Thyroid gland (tissue), 4 donors: Measurements from ENCODE around the gene SKI. TPM values are rescaled to one million over a fixed set of nuclear protein-coding genes. Genes with fewer than 3 reads are reported as not detected.
A peak's percentile ranks its signal among the peaks of the same experiment; 100 is the strongest.

Experiments used
- DNase-seq, 2 donors: peaks; one replicate each; pipeline ENCODE4 v3.0.0-alpha.2; 2019
- H3K27ac ChIP-seq, 3 donors: fragments of 200-600 bp; sonication (generic); 1 replicate in 2 of 3; 2 replicates in 1 of 3; pipeline ENCODE4 v1.5.1; 2016 to 2019; ENCODE audit warnings: mild to moderate bottlenecking in 1 of 3, moderate library complexity in 1 of 3
- H3K27me3 ChIP-seq: fragments of 200-600 bp; sonication (generic); one replicate; pipeline ENCODE4 v1.5.1; 2019
- H3K36me3 ChIP-seq, 2 donors: fragments of 200-600 bp; sonication (generic); one replicate each; pipeline ENCODE4 v1.5.1; 2016 to 2019
- H3K4me1 ChIP-seq, 2 donors: fragments of 200-600 bp; sonication (generic); one replicate each; pipeline ENCODE4 v1.5.1; 2017 to 2019
- H3K4me3 ChIP-seq, 3 donors: fragments of 200-600 bp; sonication (generic); replicated peaks in 1 of 3; 1 replicate in 2 of 3; 2 replicates in 1 of 3; pipeline ENCODE4 v1.5.1; 2016; ENCODE audit warnings: mild to moderate bottlenecking in 1 of 3
- H3K9me3 ChIP-seq: fragments of 200-600 bp; sonication (generic); one replicate; pipeline ENCODE4 v1.5.1; 2017
- CTCF ChIP-seq, 6 experiments: fragments of 200-600 bp in 3 of 6; fragments of 450-650 bp in 3 of 6; sonication (generic) in 3 of 6; IDR thresholded peaks; one replicate each; pipeline ENCODE4 v1.5.1; 2016 to 2019; ENCODE audit warnings: antibody characterized with exemption in 6 of 6, mild to moderate bottlenecking in 2 of 6, inconsistent platforms in 1 of 6, moderate library complexity in 1 of 6
- POLR2A ChIP-seq, 2 donors: fragments of 450-650 bp; IDR thresholded peaks; one replicate each; pipeline ENCODE4 v1.6.1; 2017; ENCODE audit warnings: antibody characterized with exemption in 2 of 2, mild to moderate bottlenecking in 2 of 2, moderate library complexity in 1 of 2
- WGBS, 2 donors: methylation state at CpG; one replicate each; pipeline ENCODE4 v1.1.5; 2017; 5-methylcytosine and 5-hydroxymethylcytosine counted together
- intact Hi-C: fragments of 100-400 bp; cut with DNase I; formaldehyde crosslinking; loops from one replicate; pipeline ENCODE4 v1.15.1; 2023
- total RNA-seq, 4 donors: library from RNA; depleted of rRNA; stranded (reverse); fragments of >200 nt; gene quantifications; one replicate each; pipeline ENCODE4 v1.2.3, GENCODE V29; 2016

Gene SKI
- total RNA-seq, 4 donors from 2014 or later: 31.4 to 59.6 (median 39.9) TPM

DNA sequence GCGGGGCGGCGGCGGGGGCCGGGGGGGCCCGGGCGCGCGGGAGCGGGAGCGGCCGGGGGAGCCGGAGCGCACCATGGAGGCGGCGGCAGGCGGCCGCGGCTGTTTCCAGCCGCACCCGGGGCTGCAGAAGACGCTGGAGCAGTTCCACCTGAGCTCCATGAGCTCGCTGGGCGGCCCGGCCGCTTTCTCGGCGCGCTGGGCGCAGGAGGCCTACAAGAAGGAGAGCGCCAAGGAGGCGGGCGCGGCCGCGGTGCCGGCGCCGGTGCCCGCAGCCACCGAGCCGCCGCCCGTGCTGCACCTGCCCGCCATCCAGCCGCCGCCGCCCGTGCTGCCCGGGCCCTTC lies 546 bp downstream of the SKI start:
- intact Hi-C loops: no loop called here
- H3K27me3 ChIP-seq: no peaks in the 10 kb centered on the region
- DNase-seq: peak; percentile 45 to 57
- TF ChIP-seq CTCF (IDR thresholded peaks at IDR 0.05) (no peak), POLR2A (IDR thresholded peaks at IDR 0.05) (no peak)
- WGBS, 2 donors: 0% methylated on average over 4 to 13 of the region's 50 CpGs
- no peaks in the 10 kb centered on the region for H3K36me3 ChIP-seq
- no peaks in the 10 kb centered on the region for H3K9me3 ChIP-seq
- peak overlapping the region; percentile 15 to 54 (median 28) for H3K4me3 ChIP-seq
- H3K27ac ChIP-seq: peak overlapping the region; percentile 78 to 90 (median 86)
- H3K4me1 ChIP-seq: peaks cover 45 to 48% of the 10 kb centered on the region in 2 donors

DNA sequence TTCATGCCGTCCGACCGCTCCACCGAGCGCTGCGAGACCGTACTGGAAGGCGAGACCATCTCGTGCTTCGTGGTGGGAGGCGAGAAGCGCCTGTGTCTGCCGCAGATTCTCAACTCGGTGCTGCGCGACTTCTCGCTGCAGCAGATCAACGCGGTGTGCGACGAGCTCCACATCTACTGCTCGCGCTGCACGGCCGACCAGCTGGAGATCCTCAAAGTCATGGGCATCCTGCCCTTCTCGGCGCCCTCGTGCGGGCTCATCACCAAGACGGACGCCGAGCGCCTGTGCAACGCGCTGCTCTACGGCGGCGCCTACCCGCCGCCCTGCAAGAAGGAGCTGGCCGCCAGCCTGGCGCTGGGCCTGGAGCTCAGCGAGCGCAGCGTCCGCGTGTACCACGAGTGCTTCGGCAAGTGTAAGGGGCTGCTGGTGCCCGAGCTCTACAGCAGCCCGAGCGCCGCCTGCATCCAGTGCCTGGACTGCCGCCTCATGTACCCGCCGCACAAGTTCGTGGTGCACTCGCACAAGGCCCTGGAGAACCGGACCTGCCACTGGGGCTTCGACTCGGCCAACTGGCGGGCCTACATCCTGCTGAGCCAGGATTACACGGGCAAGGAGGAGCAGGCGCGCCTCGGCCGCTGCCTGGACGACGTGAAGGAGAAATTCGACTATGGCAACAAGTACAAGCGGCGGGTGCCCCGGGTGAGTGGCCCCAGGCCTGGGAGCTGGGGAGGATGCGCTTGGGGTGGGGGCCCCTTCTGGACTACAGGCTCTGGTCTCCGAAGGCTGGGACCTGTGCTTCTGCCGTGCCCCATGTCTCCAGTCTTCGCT lies 1.1 kb downstream of the SKI start:
- intact Hi-C loops: no loop called here
- Histone ChIP-seq H3K4me3 (peak overlapping the region; percentile 15 to 54 (median 28)), H3K27me3 (no peaks in the 10 kb centered on the region), H3K36me3 (no peaks in the 10 kb centered on the region), H3K27ac (peak overlapping the region; percentile 78 to 90 (median 86)), H3K4me1 (peaks cover 50 to 54% of the 10 kb centered on the region in 2 donors), H3K9me3 (no peaks in the 10 kb centered on the region)
- TF ChIP-seq CTCF (IDR thresholded peaks at IDR 0.05): peak in 1 of 6 experiments; percentile 8
- no peak for TF ChIP-seq POLR2A (IDR thresholded peaks at IDR 0.05)
- 0 to 40% methylated on average over 2 to 21 of the region's 77 CpGs for WGBS, 2 donors
- peak; percentile 89 to 92 for DNase-seq

GRCh38 chr1:2229911-2230731 lies 2.0 kb downstream of the SKI start:
- intact Hi-C loops: loop anchor here (5.0 kb wide), 1 partner anchor 87 kb away; no protein-coding TSS in a partner anchor
- Histone ChIP-seq H3K4me3 (peak overlapping the region in 2 of 3 donors; percentile 28 to 54), H3K4me1 (peaks cover 59 to 63% of the 10 kb centered on the region in 2 donors), H3K36me3 (no peaks in the 10 kb centered on the region), H3K27ac (peak overlapping the region; percentile 78 to 90 (median 86)), H3K27me3 (no peaks in the 10 kb centered on the region), H3K9me3 (no peaks in the 10 kb centered on the region)
- no peak for TF ChIP-seq CTCF (IDR thresholded peaks at IDR 0.05)
- TF ChIP-seq POLR2A (IDR thresholded peaks at IDR 0.05): no peak
- peak; percentile 47 for DNase-seq
- 18 to 23% methylated on average over 21 to 28 of the region's 32 CpGs for WGBS, 2 donors

- DNase-seq: no peak
- H3K4me1 ChIP-seq: peaks cover 67 to 71% of the 10 kb centered on the region in 2 donors
- no peaks in the 10 kb centered on the region for H3K36me3 ChIP-seq
- peak overlapping the region; percentile 78 to 90 (median 86) for H3K27ac ChIP-seq
- no peak for TF ChIP-seq CTCF (IDR thresholded peaks at IDR 0.05)
- TF ChIP-seq POLR2A (IDR thresholded peaks at IDR 0.05): no peak
- H3K9me3 ChIP-seq: no peaks in the 10 kb centered on the region
- no peaks in the 10 kb centered on the region for H3K27me3 ChIP-seq
- 17 to 18% methylated on average over 13 to 24 of the region's 30 CpGs for WGBS, 2 donors
- H3K4me3 ChIP-seq: peak overlapping the region in 2 of 3 donors; percentile 23 to 54
- intact Hi-C loops: loop anchor here (5.0 kb wide), 1 partner anchor 86 kb away; no protein-coding TSS in a partner anchor
These were observed 2.8 kb downstream of the SKI start for GRCh38 chr1:2230781-2231531.
